C4-2B (cell line): ENCODE data around the gene KANK2.

Source experiments
- H3K27ac ChIP-seq: fragments of 450-650 bp; 2 replicates; pipeline ENCODE4 v1.5.1; 2017
- CTCF ChIP-seq: fragments of 450-650 bp; conservative IDR thresholded peaks from 2 replicates; pipeline ENCODE4 v1.5.1; 2017; ENCODE audit warnings: mild to moderate bottlenecking
- ZFX ChIP-seq: fragments of 450-650 bp; IDR thresholded peaks from 2 replicates; pipeline ENCODE4 v1.6.1; 2017

KANK2 gene

GRCh38 chr19:11194656-11195558 is 2.4 kb downstream of the KANK2 start:
- H3K27ac ChIP-seq: no peak overlapping the region
- no peak for TF ChIP-seq CTCF
- no peak for TF ChIP-seq ZFX

- no peak for TF ChIP-seq ZFX
- TF ChIP-seq CTCF: no peak
- H3K27ac ChIP-seq: no peak overlapping the region
Observed at GRCh38 chr19:11194173-11194572, 3.2 kb downstream of the KANK2 start.

GRCh38 chr19:11192957-11193939 is 4.1 kb downstream of the KANK2 start:
- H3K27ac ChIP-seq: no peak overlapping the region
- TF ChIP-seq CTCF: no peak
- TF ChIP-seq ZFX: no peak

GRCh38 chr19:11191934-11192333 is 5.4 kb downstream of the KANK2 start:
- TF ChIP-seq CTCF: no peak
- no peak for TF ChIP-seq ZFX
- H3K27ac ChIP-seq: no peak overlapping the region

- H3K27ac ChIP-seq: no peak overlapping the region
- TF ChIP-seq ZFX (no peak), CTCF (no peak)
Observed at GRCh38 chr19:11191273-11191755, 6.0 kb downstream of the KANK2 start.

- TF ChIP-seq ZFX (no peak), CTCF (no peak)
Observed at GRCh38 chr19:11190501-11190900, 6.8 kb downstream of the KANK2 start.

More at GRCh38 chr19:11190501-11190900, 6.8 kb downstream of the KANK2 start:
- H3K27ac ChIP-seq: no peak overlapping the region
